Peyer's patch (tissue), 4 donors: ENCODE data around the gene LIFR. TPM values are rescaled to one million over a fixed set of nuclear protein-coding genes. Genes with fewer than 3 reads are reported as not detected.

Source experiments
- DNase-seq, 3 donors: peaks; one replicate each; pipeline ENCODE4 v3.0.0-alpha.2; 2017 to 2019
- H3K27ac ChIP-seq, 4 donors: fragments of 200-600 bp; sonication (generic); one replicate each; pipeline ENCODE4 v1.5.1; 2016 to 2019
- H3K27me3 ChIP-seq, 2 donors: fragments of 200-600 bp; sonication (generic); one replicate each; pipeline ENCODE4 v1.5.1; 2019
- H3K36me3 ChIP-seq, 3 donors: fragments of 200-600 bp; sonication (generic); one replicate each; pipeline ENCODE4 v1.5.1; 2016 to 2019
- H3K4me1 ChIP-seq, 4 donors: fragments of 200-600 bp; sonication (generic); one replicate each; pipeline ENCODE4 v1.5.1; 2016 to 2019
- H3K4me3 ChIP-seq, 4 donors: fragments of 200-600 bp; sonication (generic); 1 replicate in 3 of 4; 2 replicates in 1 of 4; pipeline ENCODE4 v1.5.1; 2016 to 2019; ENCODE audit warnings: mild to moderate bottlenecking in 1 of 4
- H3K9me3 ChIP-seq, 4 donors: fragments of 200-600 bp; sonication (generic); one replicate each; pipeline ENCODE4 v1.5.1; 2016 to 2019; ENCODE audit warnings: mild to moderate bottlenecking in 1 of 4
- POLR2A ChIP-seq, 2 donors: fragments of 450-650 bp; IDR thresholded peaks; one replicate each; pipeline ENCODE4 v1.5.1; 2017; ENCODE audit warnings: antibody characterized with exemption in 2 of 2, mild to moderate bottlenecking in 2 of 2, moderate library complexity in 2 of 2
- total RNA-seq, 4 donors: library from RNA; depleted of rRNA; stranded (reverse); fragments of >200 nt; gene quantifications; one replicate each; pipeline ENCODE4 v1.1.0, GENCODE V29; 2016
- TF ChIP-seq, protein P1 (sequence below), 6 experiments: fragments of 450-650 bp in 4 of 6; fragments of 200-600 bp in 2 of 6; sonication (generic) in 1 of 6; IDR thresholded peaks; one replicate each; pipeline ENCODE4 v1.5.1; 2017 to 2019; ENCODE audit warnings: antibody characterized with exemption in 6 of 6, mild to moderate bottlenecking in 3 of 6, moderate library complexity in 1 of 6

Gene LIFR
- total RNA-seq, 4 donors from 2014 or later: 10.7 to 98.2 (median 19.9) TPM

DNA sequence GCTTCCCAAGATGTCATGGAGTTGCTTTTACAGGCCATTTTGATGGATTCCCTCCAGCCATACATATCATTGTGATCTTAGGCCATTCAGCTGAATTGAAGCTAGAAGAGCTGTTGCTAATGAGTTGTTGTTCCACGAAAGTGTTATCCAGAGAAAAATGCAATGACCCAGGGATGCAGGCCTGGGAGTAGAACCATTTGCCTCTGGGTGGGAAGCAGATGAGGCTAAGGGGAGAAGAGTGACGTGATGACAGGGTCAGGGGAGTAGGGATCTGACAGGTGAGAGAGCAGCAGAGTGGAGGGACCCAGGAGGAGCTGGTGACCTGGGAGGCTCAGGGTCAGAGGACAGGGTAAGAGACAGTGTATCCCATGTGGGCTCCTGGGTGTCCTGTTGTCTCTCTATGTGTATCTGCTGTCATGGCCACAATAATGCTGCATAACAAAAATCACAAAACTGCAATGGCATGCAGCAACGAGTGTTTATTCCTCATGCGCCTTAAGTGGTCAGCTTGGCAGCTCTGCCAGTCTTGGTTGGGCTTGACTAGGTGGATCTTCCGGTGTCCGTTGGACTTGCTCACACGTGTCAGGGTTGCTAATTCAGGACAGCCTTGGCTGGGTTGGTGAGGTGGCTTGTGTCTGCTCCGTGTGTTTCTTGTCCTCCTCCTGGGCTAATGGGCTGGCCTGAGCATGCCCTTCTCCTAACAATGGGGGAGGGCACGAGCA lies 90.6 kb downstream of the LIFR start:
- Histone ChIP-seq H3K4me1 (peaks cover 0 to 28% (median 0%) of the 10 kb centered on the region in 4 donors), H3K27ac (peak overlapping the region; percentile 10 to 72 (median 58)), H3K36me3 (no peaks in the 10 kb centered on the region), H3K27me3 (no peaks in the 10 kb centered on the region), H3K4me3 (no peak overlapping the region), H3K9me3 (no peaks in the 10 kb centered on the region)
- no peak for TF ChIP-seq POLR2A (IDR thresholded peaks at IDR 0.05)
- TF ChIP-seq, protein P1, sequence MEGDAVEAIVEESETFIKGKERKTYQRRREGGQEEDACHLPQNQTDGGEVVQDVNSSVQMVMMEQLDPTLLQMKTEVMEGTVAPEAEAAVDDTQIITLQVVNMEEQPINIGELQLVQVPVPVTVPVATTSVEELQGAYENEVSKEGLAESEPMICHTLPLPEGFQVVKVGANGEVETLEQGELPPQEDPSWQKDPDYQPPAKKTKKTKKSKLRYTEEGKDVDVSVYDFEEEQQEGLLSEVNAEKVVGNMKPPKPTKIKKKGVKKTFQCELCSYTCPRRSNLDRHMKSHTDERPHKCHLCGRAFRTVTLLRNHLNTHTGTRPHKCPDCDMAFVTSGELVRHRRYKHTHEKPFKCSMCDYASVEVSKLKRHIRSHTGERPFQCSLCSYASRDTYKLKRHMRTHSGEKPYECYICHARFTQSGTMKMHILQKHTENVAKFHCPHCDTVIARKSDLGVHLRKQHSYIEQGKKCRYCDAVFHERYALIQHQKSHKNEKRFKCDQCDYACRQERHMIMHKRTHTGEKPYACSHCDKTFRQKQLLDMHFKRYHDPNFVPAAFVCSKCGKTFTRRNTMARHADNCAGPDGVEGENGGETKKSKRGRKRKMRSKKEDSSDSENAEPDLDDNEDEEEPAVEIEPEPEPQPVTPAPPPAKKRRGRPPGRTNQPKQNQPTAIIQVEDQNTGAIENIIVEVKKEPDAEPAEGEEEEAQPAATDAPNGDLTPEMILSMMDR (IDR thresholded peaks at IDR 0.05): no peak
- DNase-seq: no peak

DNA sequence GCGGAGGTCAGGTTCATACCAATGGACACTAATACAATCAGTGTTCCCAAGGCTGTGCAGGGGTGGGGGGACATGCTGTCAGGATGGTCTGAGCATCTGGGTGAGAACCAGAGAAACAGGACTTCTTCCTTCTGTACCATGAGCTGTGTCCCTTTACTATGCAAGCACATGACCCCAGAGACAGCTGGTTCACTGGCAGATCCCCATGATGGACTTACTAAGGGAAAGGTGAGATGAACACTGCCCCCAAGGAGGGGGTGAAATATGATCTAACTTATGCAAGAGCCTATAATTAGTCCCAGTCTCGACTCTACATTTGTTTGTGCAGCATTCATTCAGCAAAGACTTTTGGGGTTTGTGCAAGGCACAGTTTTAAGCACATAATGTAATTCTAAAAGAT lies 91.4 kb downstream of the LIFR start:
- peak overlapping the region in 1 of 4 donors; percentile 72 for H3K27ac ChIP-seq
- no peak overlapping the region for H3K4me3 ChIP-seq
- no peaks in the 10 kb centered on the region for H3K9me3 ChIP-seq
- H3K27me3 ChIP-seq: no peaks in the 10 kb centered on the region
- TF ChIP-seq, protein P1 (IDR thresholded peaks at IDR 0.05): no peak
- TF ChIP-seq POLR2A (IDR thresholded peaks at IDR 0.05): no peak
- H3K4me1 ChIP-seq: peaks cover 0 to 28% (median 0%) of the 10 kb centered on the region in 4 donors
- no peaks in the 10 kb centered on the region for H3K36me3 ChIP-seq
- no peak for DNase-seq

DNA sequence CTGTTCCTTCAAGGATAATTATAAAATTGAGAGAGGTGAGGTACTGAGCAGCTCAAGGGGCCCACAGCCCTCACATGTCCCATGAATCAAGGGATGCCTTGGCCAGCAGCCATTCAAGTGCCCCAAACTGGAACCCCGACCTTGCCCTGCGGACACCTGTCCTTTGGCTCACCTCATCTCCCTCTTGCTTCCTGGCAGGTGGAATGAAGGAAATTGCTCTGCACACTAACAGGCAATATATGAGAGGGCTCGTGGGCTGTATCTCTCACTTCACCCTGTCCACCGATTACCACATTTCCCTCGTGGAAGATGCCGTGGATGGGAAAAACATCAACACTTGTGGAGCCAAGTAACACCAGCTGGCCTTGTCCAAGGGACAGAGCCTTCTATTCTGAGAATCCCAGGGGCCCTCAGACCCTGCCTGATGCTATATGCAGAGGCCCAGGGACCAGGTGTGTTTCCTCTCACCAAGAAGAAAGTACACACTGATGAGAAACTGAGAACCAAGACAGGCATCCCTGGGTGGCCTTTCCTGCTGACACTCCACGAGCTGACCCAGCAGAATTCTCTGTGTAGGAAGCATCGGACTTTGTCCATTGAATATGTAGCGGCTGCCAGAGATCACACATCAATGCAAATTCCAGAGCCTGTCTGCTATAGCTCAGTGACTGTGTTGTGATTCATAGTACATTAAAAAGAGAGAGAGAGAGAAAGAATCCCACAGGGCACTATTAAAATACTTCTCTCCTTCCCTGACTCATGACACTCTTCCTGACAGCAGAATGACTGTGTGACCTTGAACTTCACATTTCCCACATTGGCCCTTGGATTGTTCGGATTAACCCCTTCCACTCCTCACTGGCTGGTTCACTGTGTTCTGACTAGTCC lies 92.6 kb downstream of the LIFR start:
- Histone ChIP-seq H3K9me3 (no peaks in the 10 kb centered on the region), H3K27me3 (no peaks in the 10 kb centered on the region), H3K27ac (peak overlapping the region in 2 of 4 donors; percentile 20 to 21), H3K36me3 (no peaks in the 10 kb centered on the region), H3K4me3 (no peak overlapping the region), H3K4me1 (peaks cover 0 to 28% (median 0%) of the 10 kb centered on the region in 4 donors)
- TF ChIP-seq, protein P1 (IDR thresholded peaks at IDR 0.05): no peak
- TF ChIP-seq POLR2A (IDR thresholded peaks at IDR 0.05): no peak
- no peak for DNase-seq

DNA sequence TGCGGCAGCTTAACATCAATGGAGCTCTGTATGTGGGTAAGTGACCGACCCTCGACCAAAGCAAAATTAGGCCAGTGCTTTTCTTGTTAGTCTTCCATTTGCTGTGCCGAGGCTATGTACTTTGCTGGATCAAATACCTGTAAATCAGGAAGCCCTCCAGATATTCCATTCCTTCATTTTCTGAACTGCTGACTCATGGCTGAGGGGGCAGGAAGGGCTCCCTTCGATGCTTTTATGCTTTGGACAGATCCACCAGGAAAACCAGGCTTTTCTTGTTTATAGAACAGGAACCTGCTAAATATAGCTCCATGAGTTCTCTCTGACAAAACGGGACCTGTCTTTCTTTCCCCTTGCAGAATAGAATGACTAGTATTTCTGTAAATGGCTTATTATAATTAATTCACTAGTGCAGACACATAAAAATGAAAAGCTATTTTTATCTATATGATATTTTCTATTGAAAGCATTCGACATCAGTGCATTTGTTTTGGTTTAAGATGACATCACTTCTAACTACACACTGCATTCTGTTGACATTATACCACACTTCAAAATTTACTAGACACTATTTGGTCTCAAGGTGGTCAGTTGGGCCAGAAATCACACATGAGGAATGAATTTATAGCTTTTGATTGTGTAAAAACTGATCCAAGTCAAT lies 93.3 kb downstream of the LIFR start:
- Histone ChIP-seq H3K36me3 (no peaks in the 10 kb centered on the region), H3K27ac (peak overlapping the region in 2 of 4 donors; percentile 20 to 21), H3K4me3 (no peak overlapping the region), H3K9me3 (no peaks in the 10 kb centered on the region), H3K4me1 (peaks cover 0 to 20% (median 0%) of the 10 kb centered on the region in 4 donors), H3K27me3 (no peaks in the 10 kb centered on the region)
- no peak for TF ChIP-seq POLR2A (IDR thresholded peaks at IDR 0.05)
- TF ChIP-seq, protein P1 (IDR thresholded peaks at IDR 0.05): no peak
- DNase-seq: no peak

DNA sequence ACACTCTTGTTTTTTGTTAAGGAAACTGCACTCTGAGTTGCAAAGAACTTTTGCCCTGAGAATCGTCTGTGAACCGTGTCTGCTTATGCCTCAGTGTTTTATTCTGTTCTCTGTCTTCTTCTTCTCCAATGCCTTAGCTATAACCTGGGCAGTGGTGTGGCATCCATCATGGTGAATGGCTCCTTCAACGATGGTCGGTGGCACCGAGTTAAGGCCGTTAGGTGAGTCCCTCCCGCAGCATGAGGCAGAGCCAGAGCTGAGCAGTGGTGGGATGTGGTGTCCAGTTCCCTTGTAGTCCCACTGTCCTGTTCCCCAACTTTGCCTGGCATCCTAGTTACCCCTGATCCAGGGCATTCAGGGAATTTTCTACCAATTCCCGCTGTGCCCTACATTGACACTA lies 98.3 kb downstream of the LIFR start:
- H3K27me3 ChIP-seq: no peaks in the 10 kb centered on the region
- no peak for TF ChIP-seq POLR2A (IDR thresholded peaks at IDR 0.05)
- TF ChIP-seq, protein P1 (IDR thresholded peaks at IDR 0.05): no peak
- DNase-seq: no peak
- no peak overlapping the region for H3K27ac ChIP-seq
- no peaks in the 10 kb centered on the region for H3K36me3 ChIP-seq
- H3K9me3 ChIP-seq: no peaks in the 10 kb centered on the region
- no peak overlapping the region for H3K4me3 ChIP-seq
- no peaks in the 10 kb centered on the region for H3K4me1 ChIP-seq
